WTC11 (cell line): ENCODE data around the gene TMEM165. TPM values are rescaled to one million over a fixed set of nuclear protein-coding genes. Genes with fewer than 3 reads are reported as not detected.

ENCODE experiments used
- ATAC-seq: fragments of 200-7000 bp; cut with Tn5 transposase; 2 replicates; pipeline ENCODE4 v1.10.0; 2021; ENCODE audit warnings: mild to moderate bottlenecking, moderate library complexity
- CTCF ChIA-PET: fragments of 300-600 bp; sonication (Branson Sonifier 250); formaldehyde crosslinking; loops from one replicate; lab custom pipeline; 2021; ENCODE audit warnings: antibody characterized with exemption; lab: Charles Lee
- POLR2A ChIA-PET: fragments of 350-600 bp; sonication (Branson Sonifier 250); formaldehyde crosslinking; loops from one replicate; lab custom pipeline; 2021; ENCODE audit warnings: antibody characterized with exemption; lab: Charles Lee
- DNase-seq: peaks from one replicate; pipeline ENCODE4 v3.0.0; 2021; ENCODE audit warnings: low spot score
- H3K27ac Mint-ChIP-seq: 2 replicates; pipeline ENCODE4 v1.8.0; 2021; ENCODE audit warnings: mixed read lengths
- H3K27me3 Mint-ChIP-seq: 2 replicates; pipeline ENCODE4 v1.8.0; 2021; ENCODE audit warnings: low read depth, mild to moderate bottlenecking, moderate library complexity, mixed read lengths
- H3K36me3 Mint-ChIP-seq: 2 replicates; pipeline ENCODE4 v1.8.0; 2021; ENCODE audit warnings: mixed read lengths
- H3K4me1 Mint-ChIP-seq: 2 replicates; pipeline ENCODE4 v1.8.0; 2022; ENCODE audit warnings: mixed read lengths
- H3K4me3 Mint-ChIP-seq: 2 replicates; pipeline ENCODE4 v1.8.0; 2021; ENCODE audit warnings: mild to moderate bottlenecking, moderate library complexity, mixed read lengths
- H3K9me3 Mint-ChIP-seq: 2 replicates; pipeline ENCODE4 v1.8.0; 2021; ENCODE audit warnings: mixed read lengths
- AFF4 ChIP-seq: sonication (generic); formaldehyde crosslinking; IDR thresholded peaks from 2 replicates; pipeline ENCODE4 v1.8.1; 2023; ENCODE audit warnings: mild to moderate bottlenecking, missing genetic modification reagents, borderline replicate concordance
- E2F1 ChIP-seq: sonication (generic); formaldehyde crosslinking; IDR thresholded peaks from 2 replicates; pipeline ENCODE4 v1.8.0; 2022; ENCODE audit warnings: mild to moderate bottlenecking, missing genetic modification reagents
- E2F4 ChIP-seq: sonication (generic); formaldehyde crosslinking; IDR thresholded peaks from 2 replicates; pipeline ENCODE4 v1.8.1; 2022; ENCODE audit warnings: low read depth, mild to moderate bottlenecking, moderate library complexity, missing genetic modification reagents, borderline replicate concordance
- FOXJ3 ChIP-seq: sonication (generic); formaldehyde crosslinking; IDR thresholded peaks from 2 replicates; pipeline ENCODE4 v1.9.0; 2021; ENCODE audit warnings: missing genetic modification reagents, mild to moderate bottlenecking, borderline replicate concordance
- GRHL2 ChIP-seq: fragments of 250-450 bp; sonication (Bioruptor Pico); IDR thresholded peaks from 2 replicates; pipeline ENCODE4 v1.8.0; 2022; ENCODE audit warnings: mild to moderate bottlenecking, moderate library complexity; ENCODE audit not compliant: insufficient replicate concordance, severe bottlenecking
- IRF2 ChIP-seq: sonication (generic); formaldehyde crosslinking; IDR thresholded peaks from 2 replicates; pipeline ENCODE4 v1.8.0; 2022; ENCODE audit warnings: low read depth, missing genetic modification reagents, borderline replicate concordance
- MAX ChIP-seq: sonication (generic); formaldehyde crosslinking; IDR thresholded peaks from 2 replicates; pipeline ENCODE4 v1.8.0; 2022; ENCODE audit warnings: mild to moderate bottlenecking, missing genetic modification reagents
- MLX ChIP-seq: sonication (generic); formaldehyde crosslinking; IDR thresholded peaks from 2 replicates; pipeline ENCODE4 v1.8.1; 2023; ENCODE audit warnings: mild to moderate bottlenecking, missing genetic modification reagents, moderate library complexity
- NR2C2 ChIP-seq: sonication (generic); formaldehyde crosslinking; IDR thresholded peaks from 2 replicates; pipeline ENCODE4 v1.8.0; 2022; ENCODE audit warnings: mild to moderate bottlenecking, missing genetic modification reagents
- PRRX2 ChIP-seq: fragments of 250-450 bp; sonication (Bioruptor Pico); IDR thresholded peaks from 2 replicates; pipeline ENCODE4 v1.8.0; 2021; ENCODE audit warnings: mild to moderate bottlenecking
- SMAD4 ChIP-seq: sonication (generic); formaldehyde crosslinking; IDR thresholded peaks from 2 replicates; pipeline ENCODE4 v1.8.0; 2022; ENCODE audit warnings: mild to moderate bottlenecking, missing genetic modification reagents
- TP53 ChIP-seq: sonication (generic); formaldehyde crosslinking; IDR thresholded peaks from 2 replicates; pipeline ENCODE4 v1.8.1; 2023; ENCODE audit warnings: mild to moderate bottlenecking, missing genetic modification reagents
- ZBTB21 ChIP-seq: sonication (generic); formaldehyde crosslinking; IDR thresholded peaks from 2 replicates; pipeline ENCODE4 v1.8.1; 2023; ENCODE audit warnings: mild to moderate bottlenecking, missing genetic modification reagents, borderline replicate concordance
- ZMAT4 ChIP-seq: fragments of 250-450 bp; sonication (Bioruptor Pico); IDR thresholded peaks from 2 replicates; pipeline ENCODE4 v1.9.0; 2021; ENCODE audit warnings: mild to moderate bottlenecking
- ZNF232 ChIP-seq: sonication (generic); formaldehyde crosslinking; IDR thresholded peaks from 2 replicates; pipeline ENCODE4 v1.8.0; 2022; ENCODE audit warnings: mild to moderate bottlenecking, missing genetic modification reagents
- ZNF281 ChIP-seq: sonication (generic); formaldehyde crosslinking; IDR thresholded peaks from 2 replicates; pipeline ENCODE4 v1.8.0; 2023; ENCODE audit warnings: mild to moderate bottlenecking, missing genetic modification reagents
- ZNF423 ChIP-seq: fragments of 250-450 bp; sonication (Bioruptor Pico); IDR thresholded peaks from 2 replicates; pipeline ENCODE4 v2.1.2; 2022; ENCODE audit warnings: mild to moderate bottlenecking, moderate library complexity
- ZSCAN18 ChIP-seq: fragments of 250-450 bp; sonication (Bioruptor Pico); IDR thresholded peaks from 2 replicates; pipeline ENCODE4 v2.1.2; 2022; ENCODE audit warnings: mild to moderate bottlenecking, moderate library complexity
- total RNA-seq: library from RNA; stranded (reverse); gene quantifications from 3 replicates; pipeline ENCODE4 v1.2.3, GENCODE V29; 2021

Gene TMEM165
- total RNA-seq, 1 experiment from 2014 or later = 88.6 TPM

GRCh38 chr4:55458611-55459010, 62.9 kb downstream of the TMEM165 start:
- H3K4me3 Mint-ChIP-seq = no peak overlapping the region
- POLR2A ChIA-PET = no interaction called here
- H3K4me1 Mint-ChIP-seq = no peaks in the 10 kb centered on the region
- TF ChIP-seq ZBTB21 (CRISPR knock-in tag) (no peak), ZNF281 (CRISPR knock-in tag) (no peak), IRF2 (CRISPR knock-in tag) (no peak), NR2C2 (CRISPR knock-in tag) (no peak), GRHL2 (CRISPR knock-in tag) (no peak), ZNF232 (CRISPR knock-in tag) (no peak), PRRX2 (no peak), E2F4 (CRISPR knock-in tag) (no peak), ZNF423 (no peak), FOXJ3 (CRISPR knock-in tag) (no peak), ZSCAN18 (no peak), ZMAT4 (CRISPR knock-in tag) (no peak), AFF4 (no peak), E2F1 (CRISPR knock-in tag) (no peak), SMAD4 (CRISPR knock-in tag) (no peak), MLX (CRISPR knock-in tag) (no peak), MAX (no peak), TP53 (no peak)
- TF ChIP-seq, all 79 proteins: peak for 0
- no peaks in the 10 kb centered on the region for H3K27me3 Mint-ChIP-seq
- H3K36me3 Mint-ChIP-seq = peaks cover 6% of the 10 kb centered on the region
- no peak overlapping the region for H3K27ac Mint-ChIP-seq
- ATAC-seq (no peak), DNase-seq (no peak)
- CTCF ChIA-PET = no interaction called here
- H3K9me3 Mint-ChIP-seq = no peaks in the 10 kb centered on the region
